Ishikawa (cell line): ENCODE results near the gene KLKB1.

Experiments used
- CREB1 ChIP-seq: IDR thresholded peaks from 2 replicates; pipeline ENCODE4 v1.6.1; 2012; ENCODE audit warnings: low read depth
- USF1 ChIP-seq: IDR thresholded peaks from 2 replicates; pipeline ENCODE4 v1.6.1; 2012
- TF ChIP-seq, protein P1 (sequence below): IDR thresholded peaks from 2 replicates; pipeline ENCODE4 v1.6.1; 2012; ENCODE audit warnings: low read depth, mild to moderate bottlenecking

DNA sequence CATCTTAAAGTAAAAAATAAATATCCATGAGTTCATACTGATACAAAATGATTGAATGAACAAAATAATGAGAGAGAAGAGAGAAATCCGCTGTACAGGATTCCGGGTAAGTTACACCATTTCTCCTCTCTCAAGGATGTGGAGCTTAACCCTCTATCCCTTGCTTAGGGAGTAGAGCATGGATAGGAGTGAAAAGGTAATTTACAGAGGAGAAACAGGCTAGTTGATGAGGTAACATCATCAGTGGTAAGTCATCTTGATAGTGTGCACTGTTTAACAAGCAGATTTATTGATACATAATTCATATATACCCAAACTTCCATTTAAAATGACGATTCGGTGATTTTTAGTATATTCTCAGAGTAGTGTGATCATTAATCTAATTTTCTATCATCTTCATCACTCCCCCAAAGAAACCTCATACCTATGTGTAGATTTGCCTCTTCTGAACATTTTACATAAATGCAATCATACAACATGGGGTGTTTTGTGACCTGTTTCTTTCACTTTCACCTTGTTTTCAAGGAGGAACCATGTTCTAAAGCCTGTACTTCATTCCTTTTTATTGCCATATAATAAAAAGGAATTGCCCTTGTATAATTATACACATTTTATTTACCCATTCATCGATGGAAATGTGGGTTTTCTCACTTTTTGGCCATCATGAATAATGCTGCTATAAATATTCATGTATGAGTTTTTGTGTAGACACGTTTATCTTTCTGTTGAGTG lies 73.5 kb downstream of the KLKB1 start:
- TF ChIP-seq CREB1: no peak
- TF ChIP-seq USF1: no peak
- TF ChIP-seq, protein P1, sequence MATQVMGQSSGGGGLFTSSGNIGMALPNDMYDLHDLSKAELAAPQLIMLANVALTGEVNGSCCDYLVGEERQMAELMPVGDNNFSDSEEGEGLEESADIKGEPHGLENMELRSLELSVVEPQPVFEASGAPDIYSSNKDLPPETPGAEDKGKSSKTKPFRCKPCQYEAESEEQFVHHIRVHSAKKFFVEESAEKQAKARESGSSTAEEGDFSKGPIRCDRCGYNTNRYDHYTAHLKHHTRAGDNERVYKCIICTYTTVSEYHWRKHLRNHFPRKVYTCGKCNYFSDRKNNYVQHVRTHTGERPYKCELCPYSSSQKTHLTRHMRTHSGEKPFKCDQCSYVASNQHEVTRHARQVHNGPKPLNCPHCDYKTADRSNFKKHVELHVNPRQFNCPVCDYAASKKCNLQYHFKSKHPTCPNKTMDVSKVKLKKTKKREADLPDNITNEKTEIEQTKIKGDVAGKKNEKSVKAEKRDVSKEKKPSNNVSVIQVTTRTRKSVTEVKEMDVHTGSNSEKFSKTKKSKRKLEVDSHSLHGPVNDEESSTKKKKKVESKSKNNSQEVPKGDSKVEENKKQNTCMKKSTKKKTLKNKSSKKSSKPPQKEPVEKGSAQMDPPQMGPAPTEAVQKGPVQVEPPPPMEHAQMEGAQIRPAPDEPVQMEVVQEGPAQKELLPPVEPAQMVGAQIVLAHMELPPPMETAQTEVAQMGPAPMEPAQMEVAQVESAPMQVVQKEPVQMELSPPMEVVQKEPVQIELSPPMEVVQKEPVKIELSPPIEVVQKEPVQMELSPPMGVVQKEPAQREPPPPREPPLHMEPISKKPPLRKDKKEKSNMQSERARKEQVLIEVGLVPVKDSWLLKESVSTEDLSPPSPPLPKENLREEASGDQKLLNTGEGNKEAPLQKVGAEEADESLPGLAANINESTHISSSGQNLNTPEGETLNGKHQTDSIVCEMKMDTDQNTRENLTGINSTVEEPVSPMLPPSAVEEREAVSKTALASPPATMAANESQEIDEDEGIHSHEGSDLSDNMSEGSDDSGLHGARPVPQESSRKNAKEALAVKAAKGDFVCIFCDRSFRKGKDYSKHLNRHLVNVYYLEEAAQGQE: no peak
